Thoracic aorta (tissue), 2 donors: ENCODE data around the gene SHANK3. TPM values are rescaled to one million over a fixed set of nuclear protein-coding genes. Genes with fewer than 3 reads are reported as not detected.

Experiments used
- ATAC-seq: fragments of 150-250 bp; one replicate; pipeline ENCODE4 v1.8.0; 2017; ENCODE audit warnings: low read depth; ENCODE audit not compliant: insufficient number of reproducible peaks, low FRiP score
- DNase-seq: peaks from one replicate; pipeline ENCODE4 v3.0.0-alpha.2; 2020; ENCODE audit warnings: low spot score
- H3K27ac ChIP-seq, 2 donors: fragments of 200-600 bp; sonication (generic); 1 replicate in 1 of 2; 2 replicates in 1 of 2; pipeline ENCODE4 v1.5.1; 2016; ENCODE audit warnings: mild to moderate bottlenecking in 2 of 2, moderate library complexity in 2 of 2
- H3K27me3 ChIP-seq: fragments of 200-600 bp; sonication (generic); replicated peaks from 2 replicates; pipeline ENCODE4 v1.6.0; 2016; ENCODE audit warnings: mild to moderate bottlenecking; ENCODE audit not compliant: insufficient read depth
- H3K36me3 ChIP-seq: fragments of 200-600 bp; sonication (generic); one replicate; pipeline ENCODE4 v1.5.1; 2016
- H3K4me1 ChIP-seq, 2 donors: fragments of 200-600 bp; sonication (generic); 1 replicate in 1 of 2; 2 replicates in 1 of 2; pipeline versions ENCODE4 v1.5.1 to v1.6.0; 2016; ENCODE audit warnings: low read depth in 2 of 2, mild to moderate bottlenecking in 1 of 2; ENCODE audit not compliant: control insufficient read depth in 1 of 2
- H3K4me3 ChIP-seq: fragments of 200-600 bp; sonication (generic); 2 replicates; pipeline ENCODE4 v1.5.1; 2016; ENCODE audit warnings: mild to moderate bottlenecking
- H3K9me3 ChIP-seq: fragments of 200-600 bp; sonication (generic); 2 replicates; pipeline ENCODE4 v1.5.1; 2016
- CTCF ChIP-seq: fragments of 200-600 bp; sonication (generic); IDR thresholded peaks from one replicate; pipeline ENCODE4 v1.5.1; 2019; ENCODE audit warnings: antibody characterized with exemption
- total RNA-seq, 2 donors: library from RNA; depleted of rRNA; stranded (reverse); fragments of >200 nt; gene quantifications; one replicate each; pipeline versions ENCODE4 v1.1.0 to v1.2.3, GENCODE V29; 2016

SHANK3 gene
- total RNA-seq, 2 donors from 2014 or later: 10.7 to 14.3 TPM

DNA sequence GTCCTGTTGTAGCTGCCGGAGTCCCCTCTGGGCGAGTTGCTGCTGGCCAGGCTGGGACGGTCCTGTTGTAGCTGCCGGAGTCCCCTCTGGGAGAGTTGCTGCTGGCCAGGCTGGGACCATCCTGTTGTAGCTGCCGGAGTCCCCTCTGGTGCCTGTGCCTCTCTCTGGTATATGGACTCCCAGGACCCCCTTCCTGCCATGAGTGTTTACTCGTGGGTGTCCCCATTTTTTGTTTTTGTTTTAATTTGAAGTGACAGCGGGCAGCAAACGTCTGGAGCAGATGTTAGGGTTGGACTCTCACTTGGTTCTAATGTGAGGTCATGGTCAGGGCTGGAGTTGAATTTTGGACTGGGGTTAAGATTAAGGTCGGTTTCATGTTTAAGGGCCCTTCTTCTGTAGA is 14.2 kb downstream of the SHANK3 start:
- no peaks in the 10 kb centered on the region for H3K27me3 ChIP-seq
- H3K27ac ChIP-seq: no peak overlapping the region
- no peak for TF ChIP-seq CTCF
- ATAC-seq: no peak
- H3K4me1 ChIP-seq: no peaks in the 10 kb centered on the region
- H3K36me3 ChIP-seq: no peaks in the 10 kb centered on the region
- no peak overlapping the region for H3K4me3 ChIP-seq
- no peak for DNase-seq
- H3K9me3 ChIP-seq: no peaks in the 10 kb centered on the region

GRCh38 chr22:50687829-50688228 is 15.2 kb downstream of the SHANK3 start:
- H3K9me3 ChIP-seq: no peaks in the 10 kb centered on the region
- no peaks in the 10 kb centered on the region for H3K4me1 ChIP-seq
- H3K36me3 ChIP-seq: no peaks in the 10 kb centered on the region
- H3K27me3 ChIP-seq: no peaks in the 10 kb centered on the region
- DNase-seq (no peak), ATAC-seq (no peak)
- no peak for TF ChIP-seq CTCF
- H3K4me3 ChIP-seq: no peak overlapping the region
- no peak overlapping the region for H3K27ac ChIP-seq

DNA sequence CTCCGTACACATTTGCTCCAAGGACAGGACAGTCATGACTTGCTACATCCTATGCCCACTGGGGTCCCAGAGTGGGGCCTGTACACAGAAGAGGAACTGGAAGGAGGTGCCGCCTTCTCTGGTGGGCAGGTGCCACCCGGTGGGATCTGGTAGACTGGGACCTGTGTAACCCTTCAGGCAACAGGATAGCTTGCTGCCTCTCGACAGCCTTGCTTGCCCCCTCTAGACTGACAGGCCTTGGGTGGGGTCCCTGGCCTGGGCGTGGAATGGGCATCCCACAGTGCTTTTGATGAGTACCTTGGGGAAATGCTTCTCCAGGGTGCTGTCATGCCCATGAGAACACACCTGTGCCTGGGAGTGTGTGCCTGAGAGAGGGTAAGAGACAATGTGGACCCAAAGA is 15.8 kb downstream of the SHANK3 start:
- Histone ChIP-seq H3K9me3 (no peaks in the 10 kb centered on the region), H3K27ac (no peak overlapping the region), H3K27me3 (no peaks in the 10 kb centered on the region), H3K4me1 (no peaks in the 10 kb centered on the region), H3K36me3 (no peaks in the 10 kb centered on the region), H3K4me3 (no peak overlapping the region)
- no peak for DNase-seq
- no peak for TF ChIP-seq CTCF
- ATAC-seq: no peak

- no peaks in the 10 kb centered on the region for H3K4me1 ChIP-seq
- no peaks in the 10 kb centered on the region for H3K9me3 ChIP-seq
- H3K4me3 ChIP-seq: no peak overlapping the region
- ATAC-seq: no peak
- H3K27me3 ChIP-seq: no peaks in the 10 kb centered on the region
- DNase-seq: no peak
- no peaks in the 10 kb centered on the region for H3K36me3 ChIP-seq
- no peak for TF ChIP-seq CTCF
- H3K27ac ChIP-seq: no peak overlapping the region
Observed at GRCh38 chr22:50691521-50691920, 18.9 kb downstream of the SHANK3 start.

GRCh38 chr22:50693462-50693861 is 20.8 kb downstream of the SHANK3 start:
- Histone ChIP-seq H3K27me3 (no peaks in the 10 kb centered on the region), H3K4me1 (peaks cover 0 to 4% of the 10 kb centered on the region in 2 donors), H3K4me3 (no peak overlapping the region), H3K9me3 (no peaks in the 10 kb centered on the region), H3K36me3 (no peaks in the 10 kb centered on the region), H3K27ac (no peak overlapping the region)
- DNase-seq (no peak), ATAC-seq (no peak)
- TF ChIP-seq CTCF: no peak
